ENCODE results near the gene TGFBR3. TPM values are rescaled to one million over a fixed set of nuclear protein-coding genes. Genes with fewer than 3 reads are reported as not detected.

TGFBR3 gene
- polyA plus RNA-seq, 1 donor (not counting 4 experiments of a cell fraction or from before 2014, with no cell fraction given): 1.2 TPM

DNA sequence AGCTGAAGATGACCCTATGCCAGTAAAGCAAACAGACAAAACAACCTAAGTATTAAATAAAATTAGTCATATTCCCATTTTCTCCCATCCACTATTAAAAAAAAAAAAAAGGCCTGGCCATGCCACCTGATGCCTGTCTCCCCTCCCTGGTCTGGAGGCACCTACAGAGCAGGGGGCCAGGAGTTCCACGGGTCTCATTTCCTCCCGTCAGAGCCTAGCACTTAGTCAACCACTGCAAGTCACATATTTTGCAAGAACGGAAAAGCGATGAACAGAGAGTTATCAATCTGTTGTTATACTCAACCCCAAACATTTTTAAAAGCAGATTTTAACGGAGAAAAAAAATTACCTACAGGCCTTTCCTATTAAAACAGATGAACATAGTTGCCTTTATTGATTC, 59.3 kb downstream of the TGFBR3 start:
- H3K36me3 ChIP-seq (ENCODE audit: control insufficient read depth in 2 of 2, extremely low read depth in 1 of 2, insufficient read depth in 2 of 2, low read length in 2 of 2): no peaks in the 10 kb centered on the region
- H3K9me3 ChIP-seq (ENCODE audit: control insufficient read depth, low read depth, low read length): no peaks in the 10 kb centered on the region
- peaks cover 17% of the 10 kb centered on the region for H3K4me1 ChIP-seq (ENCODE audit: control insufficient read depth, extremely low read depth, insufficient read depth, low read length)
- no peaks in the 10 kb centered on the region for H3K79me2 ChIP-seq (ENCODE audit: control insufficient read depth, insufficient read depth, low read length)
- H3K27ac ChIP-seq (ENCODE audit: control insufficient read depth, insufficient read depth, low read length): no peak overlapping the region
- no peaks in the 10 kb centered on the region for H3K9me1 ChIP-seq (ENCODE audit: control insufficient read depth, extremely low read depth, insufficient read depth, low read length)
- FAIRE-seq: no peak
- H3K4me2 ChIP-seq (ENCODE audit: control insufficient read depth, extremely low read depth, insufficient read depth, low read depth, low read length): no peak overlapping the region
- H3K27me3 ChIP-seq (ENCODE audit: control insufficient read depth, extremely low read depth, insufficient read depth, low read length): peaks cover 2% of the 10 kb centered on the region
- no peak overlapping the region for H3K4me3 ChIP-seq (ENCODE audit: control insufficient read depth in 2 of 3, extremely low read depth in 1 of 3, insufficient read depth in 2 of 3, low read depth in 1 of 3, low read length in 3 of 3)
- TF ChIP-seq, protein P1, sequence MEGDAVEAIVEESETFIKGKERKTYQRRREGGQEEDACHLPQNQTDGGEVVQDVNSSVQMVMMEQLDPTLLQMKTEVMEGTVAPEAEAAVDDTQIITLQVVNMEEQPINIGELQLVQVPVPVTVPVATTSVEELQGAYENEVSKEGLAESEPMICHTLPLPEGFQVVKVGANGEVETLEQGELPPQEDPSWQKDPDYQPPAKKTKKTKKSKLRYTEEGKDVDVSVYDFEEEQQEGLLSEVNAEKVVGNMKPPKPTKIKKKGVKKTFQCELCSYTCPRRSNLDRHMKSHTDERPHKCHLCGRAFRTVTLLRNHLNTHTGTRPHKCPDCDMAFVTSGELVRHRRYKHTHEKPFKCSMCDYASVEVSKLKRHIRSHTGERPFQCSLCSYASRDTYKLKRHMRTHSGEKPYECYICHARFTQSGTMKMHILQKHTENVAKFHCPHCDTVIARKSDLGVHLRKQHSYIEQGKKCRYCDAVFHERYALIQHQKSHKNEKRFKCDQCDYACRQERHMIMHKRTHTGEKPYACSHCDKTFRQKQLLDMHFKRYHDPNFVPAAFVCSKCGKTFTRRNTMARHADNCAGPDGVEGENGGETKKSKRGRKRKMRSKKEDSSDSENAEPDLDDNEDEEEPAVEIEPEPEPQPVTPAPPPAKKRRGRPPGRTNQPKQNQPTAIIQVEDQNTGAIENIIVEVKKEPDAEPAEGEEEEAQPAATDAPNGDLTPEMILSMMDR (optimal IDR thresholded peaks at IDR 0.05 in 1 of 3, IDR thresholded peaks at IDR 0.05 in 1 of 3, conservative IDR thresholded peaks at IDR 0.05 in 1 of 3; ENCODE audit: extremely low read depth in 1 of 3, insufficient read depth in 2 of 3, low read length in 3 of 3): no peak
- TF ChIP-seq EZH2 (IDR thresholded peaks at IDR 0.05; ENCODE audit: low read length): no peak
- no peak for DNase-seq (ENCODE audit: low read depth, low spot score)
- H4K20me1 ChIP-seq (ENCODE audit: control insufficient read depth, extremely low read depth, insufficient read depth, low read length): no peaks in the 10 kb centered on the region
- no peak overlapping the region for H2AFZ ChIP-seq (ENCODE audit: control insufficient read depth, low read length)
- no peak overlapping the region for H3K9ac ChIP-seq (ENCODE audit: control insufficient read depth, extremely low read depth, insufficient read depth, low read length)
- dilution Hi-C loops (cut with MboI; ENCODE audit: extremely low pct_ligation_motif_present, low sequenced_read_pairs): no loop called here

DNA sequence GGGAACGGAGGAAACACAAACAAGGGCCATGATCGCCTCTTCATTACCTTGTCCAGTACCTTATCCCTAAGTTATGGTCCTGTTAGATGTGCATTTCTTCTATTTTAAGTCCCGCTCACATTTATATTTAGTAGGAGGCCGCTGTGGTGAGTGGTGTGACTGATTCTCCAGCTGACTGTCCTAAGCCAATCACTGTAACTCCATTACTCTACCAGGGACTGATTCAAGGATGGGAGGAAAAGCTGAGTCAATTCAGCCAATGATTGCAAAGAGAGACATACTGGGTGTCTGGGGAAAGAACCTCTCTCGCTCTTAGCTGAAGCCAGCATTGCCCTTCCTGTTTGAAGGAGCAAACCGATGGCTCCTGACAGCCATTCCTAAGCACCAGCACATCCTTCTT, 59.7 kb downstream of the TGFBR3 start:
- Histone ChIP-seq H3K9ac (ENCODE audit: control insufficient read depth, extremely low read depth, insufficient read depth, low read length) (no peak overlapping the region), H4K20me1 (ENCODE audit: control insufficient read depth, extremely low read depth, insufficient read depth, low read length) (no peaks in the 10 kb centered on the region), H3K4me2 (ENCODE audit: control insufficient read depth, extremely low read depth, insufficient read depth, low read depth, low read length) (no peak overlapping the region), H3K36me3 (ENCODE audit: control insufficient read depth in 2 of 2, extremely low read depth in 1 of 2, insufficient read depth in 2 of 2, low read length in 2 of 2) (no peaks in the 10 kb centered on the region), H3K4me3 (ENCODE audit: control insufficient read depth in 2 of 3, extremely low read depth in 1 of 3, insufficient read depth in 2 of 3, low read depth in 1 of 3, low read length in 3 of 3) (no peak overlapping the region), H3K27ac (ENCODE audit: control insufficient read depth, insufficient read depth, low read length) (no peak overlapping the region), H3K27me3 (ENCODE audit: control insufficient read depth, extremely low read depth, insufficient read depth, low read length) (peaks cover 2% of the 10 kb centered on the region), H3K4me1 (ENCODE audit: control insufficient read depth, extremely low read depth, insufficient read depth, low read length) (peaks cover 17% of the 10 kb centered on the region), H3K9me3 (ENCODE audit: control insufficient read depth, low read depth, low read length) (no peaks in the 10 kb centered on the region), H3K9me1 (ENCODE audit: control insufficient read depth, extremely low read depth, insufficient read depth, low read length) (no peaks in the 10 kb centered on the region), H2AFZ (ENCODE audit: control insufficient read depth, low read length) (no peak overlapping the region), H3K79me2 (ENCODE audit: control insufficient read depth, insufficient read depth, low read length) (no peaks in the 10 kb centered on the region)
- dilution Hi-C loops (cut with MboI; ENCODE audit: extremely low pct_ligation_motif_present, low sequenced_read_pairs): no loop called here
- FAIRE-seq: no peak
- no peak for TF ChIP-seq EZH2 (IDR thresholded peaks at IDR 0.05; ENCODE audit: low read length)
- TF ChIP-seq, protein P1 (optimal IDR thresholded peaks at IDR 0.05 in 1 of 3, IDR thresholded peaks at IDR 0.05 in 1 of 3, conservative IDR thresholded peaks at IDR 0.05 in 1 of 3; ENCODE audit: extremely low read depth in 1 of 3, insufficient read depth in 2 of 3, low read length in 3 of 3): no peak
- no peak for DNase-seq (ENCODE audit: low read depth, low spot score)

Measured in keratinocyte (primary cell).